Measurements from ENCODE around the gene SRGAP2C.
"Not testable (repeated sequence)": the region's sequence is repeated elsewhere in the genome, so short reads cannot be mapped to it uniquely, and the experiment has no call there.

DNA sequence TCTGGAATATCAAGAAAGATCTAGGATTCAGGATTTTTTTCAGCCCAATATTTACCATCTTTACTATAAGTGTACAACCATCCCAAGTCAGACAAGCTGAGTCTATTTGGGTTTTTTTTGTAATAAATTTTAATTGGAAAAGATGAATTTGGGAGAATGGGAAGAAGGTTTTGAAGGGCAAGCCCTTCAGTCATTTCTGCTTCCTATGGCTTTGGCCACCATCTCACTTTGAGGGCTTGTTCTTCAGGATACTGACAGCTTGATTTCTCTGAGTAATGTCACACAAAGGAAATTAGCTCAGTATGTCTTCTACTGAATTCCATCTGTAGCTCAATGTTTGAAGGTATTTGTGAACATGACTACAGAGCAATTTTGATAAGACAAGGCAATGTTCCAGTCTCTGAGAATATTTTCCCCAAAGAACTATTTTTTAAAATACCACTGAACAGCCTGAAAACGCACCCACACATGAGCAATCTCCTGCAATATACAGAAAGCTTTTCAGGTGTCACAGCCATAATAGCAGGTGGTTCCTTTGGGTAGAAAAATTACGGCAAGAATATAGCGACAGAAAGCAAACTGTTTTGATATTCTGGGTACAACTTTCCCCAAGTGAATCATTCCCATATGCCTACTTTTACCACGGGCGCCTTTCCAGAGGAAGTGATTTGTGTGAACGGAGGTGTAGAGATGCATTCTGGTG is 23.4 kb upstream of the SRGAP2C start:
- TF ChIP-seq POLR2A (IDR thresholded peaks at IDR 0.05; ENCODE audit: extremely low read depth, insufficient read length); CTCF (IDR thresholded peaks at IDR 0.05; ENCODE audit: low read depth, low read length): not testable (repeated sequence)

Data from NB4 (cell line).